Epithelial cell of proximal tubule (primary cell): ENCODE measurements around the gene RUNX2. TPM values are rescaled to one million over a fixed set of nuclear protein-coding genes. Genes with fewer than 3 reads are reported as not detected.

ENCODE experiments used
- DNase-seq: peaks from one replicate; pipeline ENCODE4 v3.0.0-alpha.2; 2011; ENCODE audit warnings: low read depth
- H3K4me3 ChIP-seq: 2 replicates; pipeline ENCODE4 v1.5.1; 2011; ENCODE audit warnings: low read depth, mild to moderate bottlenecking, low read length
- CTCF ChIP-seq: conservative IDR thresholded peaks from 2 replicates; pipeline ENCODE4 v1.5.1; 2012; ENCODE audit warnings: low read depth, mild to moderate bottlenecking, low read length
- total RNA-seq: library from RNA; depleted of rRNA; stranded (reverse); fragments of >200 nt; gene quantifications from 2 replicates; pipeline ENCODE4 v1.2.3, GENCODE V29; 2015

The RUNX2 gene
- total RNA-seq, 1 donor from 2014 or later: 13.1 TPM

GRCh38 chr6:45351667-45352066 lies 23.5 kb downstream of the RUNX2 start:
- no peak overlapping the region for H3K4me3 ChIP-seq

GRCh38 chr6:45353654-45354053 lies 25.5 kb downstream of the RUNX2 start:
- no peak for TF ChIP-seq CTCF
- no peak for DNase-seq
- H3K4me3 ChIP-seq: no peak overlapping the region

More at GRCh38 chr6:45351667-45352066, 23.5 kb downstream of the RUNX2 start:
- no peak for DNase-seq
- no peak for TF ChIP-seq CTCF

- H3K4me3 ChIP-seq: no peak overlapping the region
- no peak for DNase-seq
- TF ChIP-seq CTCF: no peak
Measured at GRCh38 chr6:45364466-45364865, 36.3 kb downstream of the RUNX2 start.

- TF ChIP-seq CTCF: no peak
- no peak overlapping the region for H3K4me3 ChIP-seq
- DNase-seq: no peak
Measured at GRCh38 chr6:45365036-45365435, 36.9 kb downstream of the RUNX2 start.

GRCh38 chr6:45366534-45366933 lies 38.4 kb downstream of the RUNX2 start:
- no peak for DNase-seq
- no peak overlapping the region for H3K4me3 ChIP-seq
- TF ChIP-seq CTCF: no peak

- no peak for DNase-seq
- H3K4me3 ChIP-seq: no peak overlapping the region
- no peak for TF ChIP-seq CTCF
Measured at GRCh38 chr6:45367999-45368398, 39.9 kb downstream of the RUNX2 start.

- no peak overlapping the region for H3K4me3 ChIP-seq
- DNase-seq: no peak
- TF ChIP-seq CTCF: no peak
Measured at GRCh38 chr6:45369870-45370269, 41.7 kb downstream of the RUNX2 start.
